ENCODE measurements around the gene CYBRD1.
A peak's percentile ranks its signal among the peaks of the same experiment; 100 is the strongest.

Gene CYBRD1

GRCh38 chr2:171595896-171596295 is 73.6 kb downstream of the CYBRD1 start:
- TF ChIP-seq EZH2 (IDR thresholded peaks at IDR 0.05; ENCODE audit: borderline replicate concordance, low read depth, low read length, severe bottlenecking) (no peak), CTCF (IDR thresholded peaks at IDR 0.05; ENCODE audit: borderline replicate concordance, extremely low read depth, low read length, poor library complexity, severe bottlenecking) (no peak)
- H3K9ac ChIP-seq (ENCODE audit: low read depth, low read length), result no peak overlapping the region
- ATAC-seq (ENCODE audit: insufficient read depth, low read depth) (no peak), DNase-seq (no peak)
- H2AFZ ChIP-seq (ENCODE audit: low read depth, low read length), result no peak overlapping the region
- H3K27ac ChIP-seq (ENCODE audit: low read length), result no peak overlapping the region
- H3K27me3 ChIP-seq (ENCODE audit: insufficient read depth, low read length, poor library complexity), result peaks cover under 1% of the 10 kb centered on the region
- H3K36me3 ChIP-seq (ENCODE audit: insufficient read depth, low read length), result no peaks in the 10 kb centered on the region
- no peaks in the 10 kb centered on the region for H3K79me2 ChIP-seq (ENCODE audit: insufficient read depth, low read length)
- no peaks in the 10 kb centered on the region for H3K4me1 ChIP-seq (ENCODE audit: insufficient read depth, low read length)
- no peaks in the 10 kb centered on the region for H3K9me3 ChIP-seq (ENCODE audit: insufficient read depth, low read length, severe bottlenecking)
- no peak overlapping the region for H3K4me2 ChIP-seq (ENCODE audit: insufficient read depth, low read length)
- no peak overlapping the region for H3K4me3 ChIP-seq (ENCODE audit: low read depth in 1 of 2, low read length in 2 of 2)
- H4K20me1 ChIP-seq (ENCODE audit: insufficient read depth, low read length), result no peaks in the 10 kb centered on the region

- no peaks in the 10 kb centered on the region for H4K20me1 ChIP-seq (ENCODE audit: insufficient read depth, low read length)
- H3K4me3 ChIP-seq (ENCODE audit: low read depth in 1 of 2, low read length in 2 of 2), result no peak overlapping the region
- DNase-seq, result peak; percentile 57
- peak; percentile 100 for ATAC-seq (ENCODE audit: insufficient read depth, low read depth)
- no peaks in the 10 kb centered on the region for H3K79me2 ChIP-seq (ENCODE audit: insufficient read depth, low read length)
- H3K36me3 ChIP-seq (ENCODE audit: insufficient read depth, low read length), result no peaks in the 10 kb centered on the region
- H3K4me1 ChIP-seq (ENCODE audit: insufficient read depth, low read length), result no peaks in the 10 kb centered on the region
- H3K27ac ChIP-seq (ENCODE audit: low read length), result no peak overlapping the region
- H3K9ac ChIP-seq (ENCODE audit: low read depth, low read length), result no peak overlapping the region
- peak; percentile 84 for TF ChIP-seq CTCF (IDR thresholded peaks at IDR 0.05; ENCODE audit: borderline replicate concordance, extremely low read depth, low read length, poor library complexity, severe bottlenecking)
- TF ChIP-seq EZH2 (IDR thresholded peaks at IDR 0.05; ENCODE audit: borderline replicate concordance, low read depth, low read length, severe bottlenecking), result no peak
- no peak overlapping the region for H2AFZ ChIP-seq (ENCODE audit: low read depth, low read length)
- no peaks in the 10 kb centered on the region for H3K9me3 ChIP-seq (ENCODE audit: insufficient read depth, low read length, severe bottlenecking)
- no peaks in the 10 kb centered on the region for H3K27me3 ChIP-seq (ENCODE audit: insufficient read depth, low read length, poor library complexity)
- peak overlapping the region; percentile 20; the same call in 1 of the 2 replicates for H3K4me2 ChIP-seq (ENCODE audit: insufficient read depth, low read length)
These were observed 76.5 kb downstream of the CYBRD1 start for GRCh38 chr2:171598713-171599319.

- Histone ChIP-seq H3K79me2 (ENCODE audit: insufficient read depth, low read length) (no peaks in the 10 kb centered on the region), H3K9me3 (ENCODE audit: insufficient read depth, low read length, severe bottlenecking) (no peaks in the 10 kb centered on the region), H3K4me3 (ENCODE audit: low read depth in 1 of 2, low read length in 2 of 2) (no peak overlapping the region), H3K27me3 (ENCODE audit: insufficient read depth, low read length, poor library complexity) (no peaks in the 10 kb centered on the region), H2AFZ (ENCODE audit: low read depth, low read length) (no peak overlapping the region), H3K27ac (ENCODE audit: low read length) (no peak overlapping the region), H3K4me2 (ENCODE audit: insufficient read depth, low read length) (no peak overlapping the region), H3K4me1 (ENCODE audit: insufficient read depth, low read length) (no peaks in the 10 kb centered on the region), H4K20me1 (ENCODE audit: insufficient read depth, low read length) (no peaks in the 10 kb centered on the region), H3K36me3 (ENCODE audit: insufficient read depth, low read length) (no peaks in the 10 kb centered on the region), H3K9ac (ENCODE audit: low read depth, low read length) (no peak overlapping the region)
- DNase-seq (no peak), ATAC-seq (ENCODE audit: insufficient read depth, low read depth) (no peak)
- TF ChIP-seq EZH2 (IDR thresholded peaks at IDR 0.05; ENCODE audit: borderline replicate concordance, low read depth, low read length, severe bottlenecking) (no peak), CTCF (IDR thresholded peaks at IDR 0.05; ENCODE audit: borderline replicate concordance, extremely low read depth, low read length, poor library complexity, severe bottlenecking) (no peak)
These were observed 77.9 kb downstream of the CYBRD1 start for GRCh38 chr2:171600126-171600525.
